C4-2B (cell line): ENCODE data around the gene R3HCC1L.

Experiments
- ZFX ChIP-seq: fragments of 450-650 bp; IDR thresholded peaks from 2 replicates; pipeline ENCODE4 v1.6.1; 2017
- TF ChIP-seq, protein P1 (sequence below): fragments of 450-650 bp; conservative IDR thresholded peaks from 2 replicates; pipeline ENCODE4 v1.5.1; 2017; ENCODE audit warnings: mild to moderate bottlenecking

- TF ChIP-seq, protein P1, sequence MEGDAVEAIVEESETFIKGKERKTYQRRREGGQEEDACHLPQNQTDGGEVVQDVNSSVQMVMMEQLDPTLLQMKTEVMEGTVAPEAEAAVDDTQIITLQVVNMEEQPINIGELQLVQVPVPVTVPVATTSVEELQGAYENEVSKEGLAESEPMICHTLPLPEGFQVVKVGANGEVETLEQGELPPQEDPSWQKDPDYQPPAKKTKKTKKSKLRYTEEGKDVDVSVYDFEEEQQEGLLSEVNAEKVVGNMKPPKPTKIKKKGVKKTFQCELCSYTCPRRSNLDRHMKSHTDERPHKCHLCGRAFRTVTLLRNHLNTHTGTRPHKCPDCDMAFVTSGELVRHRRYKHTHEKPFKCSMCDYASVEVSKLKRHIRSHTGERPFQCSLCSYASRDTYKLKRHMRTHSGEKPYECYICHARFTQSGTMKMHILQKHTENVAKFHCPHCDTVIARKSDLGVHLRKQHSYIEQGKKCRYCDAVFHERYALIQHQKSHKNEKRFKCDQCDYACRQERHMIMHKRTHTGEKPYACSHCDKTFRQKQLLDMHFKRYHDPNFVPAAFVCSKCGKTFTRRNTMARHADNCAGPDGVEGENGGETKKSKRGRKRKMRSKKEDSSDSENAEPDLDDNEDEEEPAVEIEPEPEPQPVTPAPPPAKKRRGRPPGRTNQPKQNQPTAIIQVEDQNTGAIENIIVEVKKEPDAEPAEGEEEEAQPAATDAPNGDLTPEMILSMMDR = no peak
- no peak for TF ChIP-seq ZFX
Measured at GRCh38 chr10:98150544-98150943, 16.1 kb downstream of the R3HCC1L start.
